Fibroblast of lung (primary cell): ENCODE results near the gene PDE6A. TPM values are rescaled to one million over a fixed set of nuclear protein-coding genes. Genes with fewer than 3 reads are reported as not detected.

Experiments used
- DNase-seq, 2 donors: peaks; one replicate each; pipeline versions ENCODE4 v3.0.0 to v3.0.0-alpha.2; 2010; ENCODE audit warnings: low read depth in 2 of 2
- H2AFZ ChIP-seq: 2 replicates; pipeline ENCODE4 v1.5.1; 2012; ENCODE audit warnings: low read length, control low read depth, inconsistent platforms
- H3K27ac ChIP-seq: 2 replicates; pipeline ENCODE4 v1.5.1; 2011; ENCODE audit warnings: low read length, control low read depth; ENCODE audit not compliant: insufficient read depth
- H3K27me3 ChIP-seq: 2 replicates; pipeline ENCODE4 v1.5.1; 2011; ENCODE audit warnings: mild to moderate bottlenecking, low read length; ENCODE audit not compliant: control insufficient read depth, insufficient read depth
- H3K36me3 ChIP-seq: 2 replicates; pipeline ENCODE4 v1.5.1; 2011; ENCODE audit warnings: low read length; ENCODE audit not compliant: control insufficient read depth, insufficient read depth
- H3K4me1 ChIP-seq: 2 replicates; pipeline ENCODE4 v1.5.1; 2011; ENCODE audit warnings: low read length; ENCODE audit not compliant: control insufficient read depth, insufficient read depth; ENCODE audit errors: extremely low read depth
- H3K4me2 ChIP-seq: 2 replicates; pipeline ENCODE4 v1.5.1; 2011; ENCODE audit warnings: low read length, control low read depth; ENCODE audit not compliant: insufficient read depth; ENCODE audit errors: extremely low read depth
- H3K4me3 ChIP-seq, 4 experiments: fragments of 200-600 bp in 1 of 4; sonication (generic) in 1 of 4; replicated peaks in 1 of 4; 2 replicates each; pipeline ENCODE4 v1.5.1; 2011 to 2016; ENCODE audit warnings: low read length in 4 of 4, low read depth in 3 of 4, mild to moderate bottlenecking in 3 of 4, control low read depth in 2 of 4, inconsistent platforms in 1 of 4, mixed read lengths in 1 of 4; ENCODE audit not compliant: insufficient read depth in 1 of 4; ENCODE audit errors: control extremely low read depth in 1 of 4
- H3K79me2 ChIP-seq: 2 replicates; pipeline ENCODE4 v1.5.1; 2012; ENCODE audit warnings: mild to moderate bottlenecking, low read length, inconsistent platforms; ENCODE audit not compliant: control insufficient read depth, insufficient read depth
- H3K9ac ChIP-seq: 2 replicates; pipeline ENCODE4 v1.5.1; 2011; ENCODE audit warnings: mild to moderate bottlenecking, low read length, control low read depth; ENCODE audit not compliant: insufficient read depth
- H3K9me3 ChIP-seq: 2 replicates; pipeline ENCODE4 v1.5.1; 2012; ENCODE audit warnings: low read depth, low read length; ENCODE audit not compliant: control insufficient read depth, insufficient read depth
- H4K20me1 ChIP-seq: 2 replicates; pipeline ENCODE4 v1.5.1; 2011; ENCODE audit warnings: low read length; ENCODE audit not compliant: control insufficient read depth, insufficient read depth; ENCODE audit errors: extremely low read depth
- CTCF ChIP-seq, 2 donors: IDR thresholded peaks in 1 of 2; conservative IDR thresholded peaks in 1 of 2; 1 replicate in 1 of 2; 2 replicates in 1 of 2; pipeline ENCODE4 v1.5.1; 2011 to 2012; ENCODE audit warnings: low read length in 2 of 2, control low read depth in 1 of 2, inconsistent platforms in 1 of 2, low read depth in 1 of 2, mild to moderate bottlenecking in 1 of 2
- EZH2 ChIP-seq: IDR thresholded peaks from 2 replicates; pipeline ENCODE4 v1.5.1; 2012; ENCODE audit warnings: low read length, control low read depth, mild to moderate bottlenecking; ENCODE audit errors: missing control alignments
- polyA plus RNA-seq, 2 donors: library from polyadenylated mRNA; depleted of rRNA in 1 of 2; stranded (reverse) in 1 of 2; unstranded in 1 of 2; fragments of >200 nt; gene quantifications; 2 replicates each; pipeline ENCODE4 v1.2.1, GENCODE V29; 2011 to 2012; ENCODE audit warnings: missing spikeins in 1 of 2
- total RNA-seq: library from RNA; depleted of rRNA; stranded (reverse); fragments of >200 nt; gene quantifications from 2 replicates; pipeline ENCODE4 v1.2.1, GENCODE V29; 2014

Gene PDE6A
- total and polyA plus RNA-seq, 2 donors (not counting 1 experiment from before 2014, with no cell fraction given) = under 0.01 TPM; not detected in 1

DNA sequence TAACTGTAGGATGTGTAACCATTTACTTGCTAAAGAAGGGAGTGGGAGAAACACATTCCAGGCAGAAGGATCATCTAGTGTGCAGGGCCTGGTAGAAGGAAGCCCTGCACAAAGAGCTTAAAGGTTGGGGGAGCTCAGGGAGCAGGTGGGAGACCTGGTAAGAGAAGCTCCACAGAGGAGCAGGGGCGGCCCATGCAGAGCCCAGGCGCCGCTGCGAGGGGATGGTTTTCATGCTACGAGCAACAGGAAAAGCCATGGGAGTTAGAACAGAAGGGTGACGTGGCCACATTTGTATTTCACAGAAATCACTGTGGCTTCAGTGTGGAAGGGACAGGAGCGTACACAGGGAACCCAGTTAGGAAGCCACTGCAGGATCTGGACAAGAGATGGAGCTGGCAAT lies 73.1 kb downstream of the PDE6A start:
- H3K27ac ChIP-seq = no peak overlapping the region
- no peak overlapping the region for H3K4me2 ChIP-seq
- peaks cover 31% of the 10 kb centered on the region for H3K27me3 ChIP-seq
- no peak overlapping the region for H3K9ac ChIP-seq
- no peaks in the 10 kb centered on the region for H3K9me3 ChIP-seq
- H3K36me3 ChIP-seq = no peaks in the 10 kb centered on the region
- no peaks in the 10 kb centered on the region for H4K20me1 ChIP-seq
- H3K79me2 ChIP-seq = no peaks in the 10 kb centered on the region
- H3K4me3 ChIP-seq = no peak overlapping the region
- no peaks in the 10 kb centered on the region for H3K4me1 ChIP-seq
- TF ChIP-seq CTCF (conservative IDR thresholded peaks at IDR 0.05 in 1 of 2, IDR thresholded peaks at IDR 0.05 in 1 of 2; ENCODE audit: low read depth in 1 of 2, low read length in 2 of 2) (no peak), EZH2 (peak; percentile 21)
- no peak for DNase-seq
- H2AFZ ChIP-seq = no peak overlapping the region

GRCh38 chr5:149870697-149871096 lies 73.9 kb downstream of the PDE6A start:
- TF ChIP-seq EZH2 (no peak), CTCF (conservative IDR thresholded peaks at IDR 0.05 in 1 of 2, IDR thresholded peaks at IDR 0.05 in 1 of 2; ENCODE audit: low read depth in 1 of 2, low read length in 2 of 2) (no peak)
- Histone ChIP-seq H3K4me1 (no peaks in the 10 kb centered on the region), H3K27ac (no peak overlapping the region), H3K9ac (no peak overlapping the region), H3K9me3 (no peaks in the 10 kb centered on the region), H3K79me2 (no peaks in the 10 kb centered on the region), H3K4me3 (no peak overlapping the region), H2AFZ (no peak overlapping the region), H3K36me3 (no peaks in the 10 kb centered on the region), H4K20me1 (no peaks in the 10 kb centered on the region), H3K4me2 (no peak overlapping the region), H3K27me3 (peaks cover 33% of the 10 kb centered on the region)
- no peak for DNase-seq

DNA sequence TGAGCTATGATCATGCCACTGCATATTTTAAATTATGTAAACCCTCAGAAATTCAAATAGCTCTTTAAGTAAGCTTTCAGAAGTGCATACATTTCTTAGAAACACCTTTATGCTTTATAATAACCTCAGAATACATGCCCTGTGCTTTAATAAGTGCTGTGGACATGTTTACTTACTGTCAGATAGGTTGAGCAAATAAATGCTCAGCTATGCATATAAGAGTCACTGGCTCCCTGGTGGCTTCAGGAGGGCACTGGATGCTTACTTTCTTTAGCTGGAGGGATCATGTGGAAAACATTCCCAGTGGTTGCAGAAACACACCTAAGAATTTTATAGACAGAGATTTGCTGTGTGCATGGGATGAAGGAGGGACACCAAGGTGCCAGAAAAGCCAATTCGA lies 74.4 kb downstream of the PDE6A start:
- H2AFZ ChIP-seq = no peak overlapping the region
- no peaks in the 10 kb centered on the region for H3K9me3 ChIP-seq
- peaks cover 36% of the 10 kb centered on the region for H3K27me3 ChIP-seq
- H3K4me3 ChIP-seq = no peak overlapping the region
- no peak for TF ChIP-seq CTCF (conservative IDR thresholded peaks at IDR 0.05 in 1 of 2, IDR thresholded peaks at IDR 0.05 in 1 of 2; ENCODE audit: low read depth in 1 of 2, low read length in 2 of 2)
- no peak for TF ChIP-seq EZH2
- H3K36me3 ChIP-seq = no peaks in the 10 kb centered on the region
- no peaks in the 10 kb centered on the region for H4K20me1 ChIP-seq
- no peaks in the 10 kb centered on the region for H3K4me1 ChIP-seq
- no peaks in the 10 kb centered on the region for H3K79me2 ChIP-seq
- no peak overlapping the region for H3K27ac ChIP-seq
- H3K9ac ChIP-seq = no peak overlapping the region
- no peak for DNase-seq
- H3K4me2 ChIP-seq = no peak overlapping the region
